Panc1 (cell line): Measurements from ENCODE around the gene NBEAL2.

Source experiments
- POLR2AphosphoS5 ChIP-seq: IDR thresholded peaks from 2 replicates; pipeline ENCODE4 v1.6.1; 2012; ENCODE audit warnings: mild to moderate bottlenecking, low read depth, low read length, moderate library complexity
- SIN3A ChIP-seq: IDR thresholded peaks from 2 replicates; pipeline ENCODE4 v1.6.1; 2012; ENCODE audit warnings: low read depth, mild to moderate bottlenecking, low read length, moderate library complexity, borderline replicate concordance; ENCODE audit not compliant: insufficient read depth
- TF ChIP-seq, protein P1 (sequence below): fragments of 450-650 bp; IDR thresholded peaks from 2 replicates; pipeline ENCODE4 v1.5.1; 2017; ENCODE audit warnings: mild to moderate bottlenecking
- TF ChIP-seq, protein P2 (sequence below), 2 experiments: IDR thresholded peaks; 2 replicates each; pipeline ENCODE4 v1.6.1; 2011 to 2012; ENCODE audit warnings: low read depth in 2 of 2, control low read depth in 1 of 2, low read length in 1 of 2, mild to moderate bottlenecking in 1 of 2, moderate library complexity in 1 of 2; ENCODE audit not compliant: insufficient read depth in 1 of 2

GRCh38 chr3:46987743-46988401 lies 8.4 kb downstream of the NBEAL2 start:
- TF ChIP-seq, protein P1, sequence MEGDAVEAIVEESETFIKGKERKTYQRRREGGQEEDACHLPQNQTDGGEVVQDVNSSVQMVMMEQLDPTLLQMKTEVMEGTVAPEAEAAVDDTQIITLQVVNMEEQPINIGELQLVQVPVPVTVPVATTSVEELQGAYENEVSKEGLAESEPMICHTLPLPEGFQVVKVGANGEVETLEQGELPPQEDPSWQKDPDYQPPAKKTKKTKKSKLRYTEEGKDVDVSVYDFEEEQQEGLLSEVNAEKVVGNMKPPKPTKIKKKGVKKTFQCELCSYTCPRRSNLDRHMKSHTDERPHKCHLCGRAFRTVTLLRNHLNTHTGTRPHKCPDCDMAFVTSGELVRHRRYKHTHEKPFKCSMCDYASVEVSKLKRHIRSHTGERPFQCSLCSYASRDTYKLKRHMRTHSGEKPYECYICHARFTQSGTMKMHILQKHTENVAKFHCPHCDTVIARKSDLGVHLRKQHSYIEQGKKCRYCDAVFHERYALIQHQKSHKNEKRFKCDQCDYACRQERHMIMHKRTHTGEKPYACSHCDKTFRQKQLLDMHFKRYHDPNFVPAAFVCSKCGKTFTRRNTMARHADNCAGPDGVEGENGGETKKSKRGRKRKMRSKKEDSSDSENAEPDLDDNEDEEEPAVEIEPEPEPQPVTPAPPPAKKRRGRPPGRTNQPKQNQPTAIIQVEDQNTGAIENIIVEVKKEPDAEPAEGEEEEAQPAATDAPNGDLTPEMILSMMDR, result no peak
- TF ChIP-seq, protein P2, sequence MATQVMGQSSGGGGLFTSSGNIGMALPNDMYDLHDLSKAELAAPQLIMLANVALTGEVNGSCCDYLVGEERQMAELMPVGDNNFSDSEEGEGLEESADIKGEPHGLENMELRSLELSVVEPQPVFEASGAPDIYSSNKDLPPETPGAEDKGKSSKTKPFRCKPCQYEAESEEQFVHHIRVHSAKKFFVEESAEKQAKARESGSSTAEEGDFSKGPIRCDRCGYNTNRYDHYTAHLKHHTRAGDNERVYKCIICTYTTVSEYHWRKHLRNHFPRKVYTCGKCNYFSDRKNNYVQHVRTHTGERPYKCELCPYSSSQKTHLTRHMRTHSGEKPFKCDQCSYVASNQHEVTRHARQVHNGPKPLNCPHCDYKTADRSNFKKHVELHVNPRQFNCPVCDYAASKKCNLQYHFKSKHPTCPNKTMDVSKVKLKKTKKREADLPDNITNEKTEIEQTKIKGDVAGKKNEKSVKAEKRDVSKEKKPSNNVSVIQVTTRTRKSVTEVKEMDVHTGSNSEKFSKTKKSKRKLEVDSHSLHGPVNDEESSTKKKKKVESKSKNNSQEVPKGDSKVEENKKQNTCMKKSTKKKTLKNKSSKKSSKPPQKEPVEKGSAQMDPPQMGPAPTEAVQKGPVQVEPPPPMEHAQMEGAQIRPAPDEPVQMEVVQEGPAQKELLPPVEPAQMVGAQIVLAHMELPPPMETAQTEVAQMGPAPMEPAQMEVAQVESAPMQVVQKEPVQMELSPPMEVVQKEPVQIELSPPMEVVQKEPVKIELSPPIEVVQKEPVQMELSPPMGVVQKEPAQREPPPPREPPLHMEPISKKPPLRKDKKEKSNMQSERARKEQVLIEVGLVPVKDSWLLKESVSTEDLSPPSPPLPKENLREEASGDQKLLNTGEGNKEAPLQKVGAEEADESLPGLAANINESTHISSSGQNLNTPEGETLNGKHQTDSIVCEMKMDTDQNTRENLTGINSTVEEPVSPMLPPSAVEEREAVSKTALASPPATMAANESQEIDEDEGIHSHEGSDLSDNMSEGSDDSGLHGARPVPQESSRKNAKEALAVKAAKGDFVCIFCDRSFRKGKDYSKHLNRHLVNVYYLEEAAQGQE (IDR thresholded peaks at IDR 0.05; ENCODE audit: insufficient read depth in 1 of 2, low read depth in 2 of 2, low read length in 1 of 2), result no peak
- TF ChIP-seq SIN3A, result no peak
- no peak for TF ChIP-seq POLR2AphosphoS5
